Tibial artery (tissue), 4 donors: ENCODE results near the gene MPHOSPH6.

Experiments used
- DNase-seq, 2 donors: peaks; one replicate each; pipeline ENCODE4 v3.0.0-alpha.2; 2019
- H3K27ac ChIP-seq, 2 donors: fragments of 200-600 bp; sonication (generic) in 1 of 2; 1 replicate in 1 of 2; 2 replicates in 1 of 2; pipeline ENCODE4 v1.5.1; 2018 to 2019; ENCODE audit warnings: mild to moderate bottlenecking in 1 of 2
- H3K27me3 ChIP-seq, 2 donors: fragments of 200-600 bp; sonication (generic) in 1 of 2; one replicate each; pipeline versions ENCODE4 v1.5.1 to v1.6.0; 2016 to 2019
- H3K36me3 ChIP-seq, 3 donors: fragments of 200-600 bp; sonication (generic) in 2 of 3; one replicate each; pipeline ENCODE4 v1.5.1; 2016 to 2019; ENCODE audit warnings: mild to moderate bottlenecking in 2 of 3
- H3K4me1 ChIP-seq, 4 donors: fragments of 200-600 bp; sonication (generic) in 2 of 4; 1 replicate in 3 of 4; 2 replicates in 1 of 4; pipeline ENCODE4 v1.5.1; 2016 to 2019
- H3K4me3 ChIP-seq, 2 donors: fragments of 200-600 bp; sonication (generic) in 1 of 2; 1 replicate in 1 of 2; 2 replicates in 1 of 2; pipeline ENCODE4 v1.5.1; 2018 to 2019; ENCODE audit warnings: mild to moderate bottlenecking in 2 of 2
- H3K9me3 ChIP-seq, 3 donors: fragments of 200-600 bp; sonication (generic) in 1 of 3; one replicate each; pipeline ENCODE4 v1.5.1; 2016 to 2019
- CTCF ChIP-seq, 2 experiments: fragments of 200-600 bp in 1 of 2; fragments of 450-650 bp in 1 of 2; IDR thresholded peaks; one replicate each; pipeline ENCODE4 v1.5.1; 2017 to 2019; ENCODE audit warnings: antibody characterized with exemption in 2 of 2, mild to moderate bottlenecking in 1 of 2, moderate library complexity in 1 of 2
- intact Hi-C: fragments of 100-400 bp; cut with DNase I; formaldehyde crosslinking; loops from one replicate; pipeline ENCODE4 v1.15.0; 2023; ENCODE audit warnings: low total_unique reads

Gene MPHOSPH6

GRCh38 chr16:82136956-82137821, 32.8 kb downstream of the MPHOSPH6 start:
- peaks cover 0 to 4% (median 0%) of the 10 kb centered on the region in 3 donors for H3K36me3 ChIP-seq
- no peak for TF ChIP-seq CTCF (IDR thresholded peaks at IDR 0.05)
- H3K9me3 ChIP-seq = no peaks in the 10 kb centered on the region
- no peak for DNase-seq
- H3K4me1 ChIP-seq = no peaks in the 10 kb centered on the region
- no peaks in the 10 kb centered on the region for H3K27me3 ChIP-seq
- intact Hi-C loops = no loop called here
- H3K4me3 ChIP-seq = no peak overlapping the region
- no peak overlapping the region for H3K27ac ChIP-seq

GRCh38 chr16:82135844-82136243, 34.2 kb downstream of the MPHOSPH6 start:
- no peak overlapping the region for H3K4me3 ChIP-seq
- intact Hi-C loops = no loop called here
- H3K27ac ChIP-seq = no peak overlapping the region
- TF ChIP-seq CTCF (IDR thresholded peaks at IDR 0.05) = no peak
- H3K27me3 ChIP-seq = no peaks in the 10 kb centered on the region
- no peaks in the 10 kb centered on the region for H3K4me1 ChIP-seq
- DNase-seq = no peak
- no peaks in the 10 kb centered on the region for H3K9me3 ChIP-seq
- H3K36me3 ChIP-seq = peaks cover 0 to 4% (median 0%) of the 10 kb centered on the region in 3 donors

GRCh38 chr16:82134846-82135245, 35.2 kb downstream of the MPHOSPH6 start:
- no peak overlapping the region for H3K4me3 ChIP-seq
- no peaks in the 10 kb centered on the region for H3K9me3 ChIP-seq
- TF ChIP-seq CTCF (IDR thresholded peaks at IDR 0.05) = no peak
- H3K4me1 ChIP-seq = no peaks in the 10 kb centered on the region
- intact Hi-C loops = no loop called here
- peaks cover 0 to 4% (median 0%) of the 10 kb centered on the region in 3 donors for H3K36me3 ChIP-seq
- H3K27me3 ChIP-seq = no peaks in the 10 kb centered on the region
- DNase-seq = no peak
- no peak overlapping the region for H3K27ac ChIP-seq

- Histone ChIP-seq H3K27ac (no peak overlapping the region), H3K4me3 (no peak overlapping the region), H3K4me1 (no peaks in the 10 kb centered on the region), H3K27me3 (no peaks in the 10 kb centered on the region), H3K9me3 (peaks cover 0 to 7% (median 0%) of the 10 kb centered on the region in 3 donors), H3K36me3 (peaks cover 0 to 2% (median 0%) of the 10 kb centered on the region in 3 donors)
- intact Hi-C loops = no loop called here
- no peak for DNase-seq
- TF ChIP-seq CTCF (IDR thresholded peaks at IDR 0.05) = no peak
Measured at GRCh38 chr16:82133798-82134197, 36.2 kb downstream of the MPHOSPH6 start.

- TF ChIP-seq CTCF (IDR thresholded peaks at IDR 0.05) = no peak
- Histone ChIP-seq H3K9me3 (peaks cover 0 to 15% (median 11%) of the 10 kb centered on the region in 3 donors), H3K36me3 (no peaks in the 10 kb centered on the region), H3K4me3 (no peak overlapping the region), H3K27ac (no peak overlapping the region), H3K4me1 (no peaks in the 10 kb centered on the region), H3K27me3 (no peaks in the 10 kb centered on the region)
- intact Hi-C loops = no loop called here
- no peak for DNase-seq
Measured at GRCh38 chr16:82129881-82130280, 40.1 kb downstream of the MPHOSPH6 start.
